ENCODE measurements around the gene KRT14. TPM values are rescaled to one million over a fixed set of nuclear protein-coding genes. Genes with fewer than 3 reads are reported as not detected.
A peak's percentile ranks its signal among the peaks of the same experiment; 100 is the strongest.
"Not testable (repeated sequence)": the region's sequence is repeated elsewhere in the genome, so short reads cannot be mapped to it uniquely, and the experiment has no call there.

Gene KRT14
- polyA plus RNA-seq, 1 experiment, result not detected

DNA sequence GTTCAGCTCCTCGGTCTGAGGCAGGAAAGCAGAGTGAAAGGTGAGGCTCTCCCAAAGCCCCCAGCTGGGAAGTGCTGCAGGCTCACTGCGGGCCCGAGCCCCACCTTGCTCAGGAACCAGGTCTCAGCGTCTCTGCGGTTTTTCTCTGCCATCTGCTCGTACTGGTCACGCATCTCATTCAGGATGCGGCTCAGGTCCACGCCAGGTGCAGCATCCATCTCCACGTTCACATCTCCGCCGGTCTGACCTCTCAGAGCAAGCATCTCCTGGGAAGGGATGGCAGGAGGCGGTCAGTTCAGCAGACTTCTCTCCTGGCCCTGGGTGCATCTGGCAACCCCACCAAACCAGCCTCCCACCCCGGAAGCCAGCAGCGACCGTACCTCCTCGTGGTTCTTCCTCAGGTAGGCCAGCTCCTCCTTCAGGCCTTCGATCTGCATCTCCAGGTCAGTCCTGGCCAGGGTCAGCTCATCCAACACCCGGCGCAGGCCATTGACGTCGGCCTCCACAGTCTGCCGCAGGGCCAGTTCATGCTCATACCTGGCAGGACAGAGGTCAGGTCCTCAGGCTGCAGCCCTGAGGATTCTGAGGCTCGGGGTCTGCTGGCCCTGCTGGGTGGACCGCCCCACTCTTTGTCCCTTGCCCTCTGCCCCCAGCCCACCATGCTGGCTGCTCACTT is 24.4 kb upstream of the KRT14 start:
- H3K4me3 ChIP-seq (ENCODE audit: low read depth, low read length), result no peak overlapping the region
- TF ChIP-seq, protein P1, sequence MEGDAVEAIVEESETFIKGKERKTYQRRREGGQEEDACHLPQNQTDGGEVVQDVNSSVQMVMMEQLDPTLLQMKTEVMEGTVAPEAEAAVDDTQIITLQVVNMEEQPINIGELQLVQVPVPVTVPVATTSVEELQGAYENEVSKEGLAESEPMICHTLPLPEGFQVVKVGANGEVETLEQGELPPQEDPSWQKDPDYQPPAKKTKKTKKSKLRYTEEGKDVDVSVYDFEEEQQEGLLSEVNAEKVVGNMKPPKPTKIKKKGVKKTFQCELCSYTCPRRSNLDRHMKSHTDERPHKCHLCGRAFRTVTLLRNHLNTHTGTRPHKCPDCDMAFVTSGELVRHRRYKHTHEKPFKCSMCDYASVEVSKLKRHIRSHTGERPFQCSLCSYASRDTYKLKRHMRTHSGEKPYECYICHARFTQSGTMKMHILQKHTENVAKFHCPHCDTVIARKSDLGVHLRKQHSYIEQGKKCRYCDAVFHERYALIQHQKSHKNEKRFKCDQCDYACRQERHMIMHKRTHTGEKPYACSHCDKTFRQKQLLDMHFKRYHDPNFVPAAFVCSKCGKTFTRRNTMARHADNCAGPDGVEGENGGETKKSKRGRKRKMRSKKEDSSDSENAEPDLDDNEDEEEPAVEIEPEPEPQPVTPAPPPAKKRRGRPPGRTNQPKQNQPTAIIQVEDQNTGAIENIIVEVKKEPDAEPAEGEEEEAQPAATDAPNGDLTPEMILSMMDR (IDR thresholded peaks at IDR 0.05; ENCODE audit: low read depth, low read length), result no peak
- no peak overlapping the region for H3K27ac ChIP-seq (ENCODE audit: low read depth, low read length)
- ChIA-PET POLR2A (no interaction called here), CTCF (interaction anchor here (1.1 to 1.6 kb wide), 2 partner anchors 37 to 63 kb away, joined by 3 to 4 read pairs; no protein-coding TSS in a partner anchor)
- no peaks in the 10 kb centered on the region; the same call in 1 of the 2 replicates for H3K9me3 ChIP-seq (ENCODE audit: control insufficient read depth, insufficient read depth, low read length)
- H3K27me3 ChIP-seq (ENCODE audit: control insufficient read depth, insufficient read depth, low read length), result peaks cover 13% of the 10 kb centered on the region
- DNase-seq (ENCODE audit: low read depth, low spot score), result no peak

- H3K4me3 ChIP-seq (ENCODE audit: low read depth, low read length); DNase-seq (ENCODE audit: low read depth, low spot score); H3K27ac ChIP-seq (ENCODE audit: low read depth, low read length); H3K9me3 ChIP-seq (ENCODE audit: control insufficient read depth, insufficient read depth, low read length); POLR2A ChIA-PET: not testable (repeated sequence)
- CTCF ChIA-PET, result interaction anchor here (0.6 to 1.6 kb wide), 3 partner anchors 38 to 758 kb away, joined by 3 to 4 read pairs (median 3); no protein-coding TSS in a partner anchor
- H3K27me3 ChIP-seq (ENCODE audit: control insufficient read depth, insufficient read depth, low read length), result peaks cover 17% of the 10 kb centered on the region
- TF ChIP-seq, protein P1 (IDR thresholded peaks at IDR 0.05; ENCODE audit: low read depth, low read length), result peak; percentile 27
These were observed 23.4 kb upstream of the KRT14 start for GRCh38 chr17:41610061-41610517.

DNA sequence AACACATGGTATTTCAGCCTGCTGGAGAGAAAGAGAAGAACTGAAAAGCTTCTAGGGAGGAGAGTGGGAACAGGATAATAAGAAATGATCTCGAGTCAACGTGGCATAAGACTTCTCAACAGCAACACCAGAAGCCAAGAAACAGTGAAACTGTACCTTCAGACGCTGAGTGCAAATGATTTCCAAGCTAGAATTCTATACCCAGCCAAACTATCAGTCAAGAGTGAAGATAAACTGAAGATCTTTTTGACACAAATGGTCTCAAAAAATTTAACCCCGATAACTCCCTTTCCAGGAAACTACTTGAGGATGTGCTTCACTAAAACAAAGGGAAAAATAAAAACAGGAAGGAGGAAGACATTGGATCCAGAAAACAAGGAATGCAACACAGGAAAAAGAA is 20.2 kb upstream of the KRT14 start:
- peaks cover 13% of the 10 kb centered on the region for H3K27me3 ChIP-seq (ENCODE audit: control insufficient read depth, insufficient read depth, low read length)
- CTCF ChIA-PET; H3K9me3 ChIP-seq (ENCODE audit: control insufficient read depth, insufficient read depth, low read length); POLR2A ChIA-PET; H3K27ac ChIP-seq (ENCODE audit: low read depth, low read length); DNase-seq (ENCODE audit: low read depth, low spot score); H3K4me3 ChIP-seq (ENCODE audit: low read depth, low read length): not testable (repeated sequence)

- no peak for DNase-seq (ENCODE audit: low read depth, low spot score)
- TF ChIP-seq, protein P1 (IDR thresholded peaks at IDR 0.05; ENCODE audit: low read depth, low read length), result no peak
- peaks cover 9% of the 10 kb centered on the region for H3K27me3 ChIP-seq (ENCODE audit: control insufficient read depth, insufficient read depth, low read length)
- ChIA-PET POLR2A (no interaction called here), CTCF (interaction anchor here (2.2 kb wide), 1 partner anchor 53 kb away, joined by 11 read pairs; no protein-coding TSS in a partner anchor)
- no peaks in the 10 kb centered on the region; the same call in 1 of the 2 replicates for H3K9me3 ChIP-seq (ENCODE audit: control insufficient read depth, insufficient read depth, low read length)
- no peak overlapping the region for H3K4me3 ChIP-seq (ENCODE audit: low read depth, low read length)
- H3K27ac ChIP-seq (ENCODE audit: low read depth, low read length), result no peak overlapping the region
These were observed 15.8 kb upstream of the KRT14 start for GRCh38 chr17:41602524-41602923.

DNA sequence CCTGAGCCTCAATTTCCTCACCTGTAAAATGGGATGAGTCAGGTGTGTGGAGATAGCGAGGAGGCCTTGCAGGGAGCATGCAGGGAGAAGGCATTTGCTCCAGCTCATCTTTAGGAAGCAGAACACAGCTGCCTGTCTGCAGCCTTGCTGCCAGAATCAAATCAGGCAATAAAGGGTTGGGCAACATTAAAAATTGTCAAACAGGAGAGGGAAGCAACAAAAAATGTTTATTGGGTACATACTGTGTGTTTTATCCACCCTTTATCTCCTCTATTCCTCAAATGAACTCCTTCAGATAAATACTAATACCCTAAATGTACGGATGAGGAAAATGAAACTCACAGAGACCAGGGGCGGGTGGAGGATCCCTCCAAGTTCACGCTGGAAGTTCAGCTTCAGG is 13.6 kb upstream of the KRT14 start:
- Histone ChIP-seq H3K4me3 (ENCODE audit: low read depth, low read length) (no peak overlapping the region), H3K27ac (ENCODE audit: low read depth, low read length) (no peak overlapping the region), H3K9me3 (ENCODE audit: control insufficient read depth, insufficient read depth, low read length) (no peaks in the 10 kb centered on the region), H3K27me3 (ENCODE audit: control insufficient read depth, insufficient read depth, low read length) (peaks cover 15% of the 10 kb centered on the region)
- CTCF ChIA-PET, result interaction anchor here (1.6 kb wide), 1 partner anchor 47 kb away, joined by 3 read pairs; no protein-coding TSS in a partner anchor
- POLR2A ChIA-PET, result no interaction called here
- TF ChIP-seq, protein P1 (IDR thresholded peaks at IDR 0.05; ENCODE audit: low read depth, low read length), result no peak
- DNase-seq (ENCODE audit: low read depth, low spot score), result no peak

Data from AG04450 (cell line).